Neutrophil (primary cell): Measurements from ENCODE around the gene KCNJ15.

Experiments
- H3K27ac ChIP-seq: fragments of 200-600 bp; sonication (generic); 2 replicates; pipeline ENCODE4 v1.5.1; 2016; ENCODE audit warnings: mild to moderate bottlenecking, moderate library complexity
- H3K27me3 ChIP-seq: fragments of 200-600 bp; sonication (generic); 2 replicates; pipeline ENCODE4 v1.6.0; 2016; ENCODE audit warnings: mild to moderate bottlenecking
- H3K36me3 ChIP-seq: fragments of 200-600 bp; sonication (generic); 2 replicates; pipeline ENCODE4 v1.5.1; 2017
- H3K4me1 ChIP-seq, 2 experiments: fragments of 200-600 bp in 1 of 2; sonication (generic) in 1 of 2; 1 replicate in 1 of 2; 2 replicates in 1 of 2; pipeline versions ENCODE4 v1.5.1 to v1.6.1; 2013 to 2016; ENCODE audit warnings: low read depth in 1 of 2, low read length in 1 of 2, mild to moderate bottlenecking in 1 of 2, moderate library complexity in 1 of 2; ENCODE audit not compliant: control insufficient read depth in 1 of 2, insufficient read depth in 1 of 2
- H3K4me3 ChIP-seq, 2 experiments: fragments of 200-600 bp in 1 of 2; sonication (generic) in 1 of 2; 1 replicate in 1 of 2; 2 replicates in 1 of 2; pipeline ENCODE4 v1.5.1; 2013 to 2016; ENCODE audit warnings: low read depth in 1 of 2, low read length in 1 of 2, mild to moderate bottlenecking in 1 of 2, moderate library complexity in 1 of 2
- H3K9me3 ChIP-seq: fragments of 200-600 bp; sonication (generic); 2 replicates; pipeline ENCODE4 v1.5.1; 2016
- TF ChIP-seq, protein P1 (sequence below): fragments of 200-600 bp; sonication (generic); IDR thresholded peaks from 2 replicates; pipeline ENCODE4 v1.5.1; 2016; ENCODE audit warnings: antibody characterized with exemption

Gene KCNJ15

DNA sequence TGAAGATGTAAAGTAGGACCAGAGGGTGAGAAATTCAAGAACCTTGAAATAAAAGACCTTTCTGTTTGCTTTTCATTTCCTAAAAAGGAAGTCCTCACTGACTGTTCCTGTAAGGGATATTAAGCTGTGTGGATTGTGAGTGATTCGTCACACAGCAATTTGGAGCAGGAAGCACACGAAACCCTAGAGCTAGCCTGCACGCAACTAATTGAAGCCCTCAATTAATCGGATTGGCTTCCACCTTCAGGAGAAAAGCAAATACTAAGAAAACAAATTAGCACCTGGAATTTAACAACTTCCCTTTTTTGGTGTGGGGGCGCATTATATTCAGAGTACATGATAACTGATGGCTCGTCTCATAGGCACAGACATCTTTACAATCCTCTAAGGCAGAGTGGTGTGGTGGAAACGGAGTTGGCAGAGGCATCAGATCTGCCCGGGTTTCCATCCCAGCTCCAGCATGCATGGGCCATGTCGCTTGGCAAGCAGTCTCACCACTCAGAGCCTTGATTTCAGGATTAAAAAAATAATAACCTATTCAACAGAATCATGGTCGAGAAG, 95.2 kb downstream of the KCNJ15 start:
- peak overlapping the region; percentile 82 for H3K27ac ChIP-seq
- H3K4me3 ChIP-seq, result peak overlapping the region; percentile 18 to 24

DNA sequence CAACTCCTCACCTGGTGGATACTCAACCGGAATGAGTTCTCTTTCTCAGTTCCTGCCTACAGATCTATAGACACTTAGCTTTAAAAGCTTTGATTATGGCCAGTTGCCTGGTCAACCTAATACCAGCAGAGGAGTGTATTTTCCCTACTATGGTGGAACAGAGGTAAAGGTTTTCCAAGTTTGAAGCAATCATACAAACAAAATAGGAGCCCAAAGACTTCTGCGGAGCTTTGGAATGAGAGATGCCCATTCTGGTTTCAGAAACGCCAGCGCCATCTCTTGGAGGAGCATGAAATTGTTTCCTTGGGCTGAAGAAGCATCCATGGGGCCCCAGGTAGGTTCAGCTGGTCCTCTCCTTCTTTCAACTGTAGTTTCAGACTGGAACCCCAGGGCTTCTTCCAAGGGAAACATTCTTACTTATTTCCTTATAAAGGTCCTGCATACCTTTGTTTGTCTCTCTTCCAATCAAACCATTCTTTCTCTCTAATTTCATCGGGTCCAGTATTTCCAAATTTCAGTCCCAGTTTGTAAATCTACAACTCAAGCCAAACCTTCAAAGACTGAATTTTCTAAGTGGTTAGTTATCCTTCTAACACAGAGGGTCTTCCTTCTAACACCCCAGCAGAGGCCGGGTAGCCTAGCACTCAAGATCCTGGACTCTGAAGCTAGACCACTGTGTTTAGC, 95.9 kb downstream of the KCNJ15 start:
- Histone ChIP-seq H3K9me3 (no peaks in the 10 kb centered on the region), H3K36me3 (no peaks in the 10 kb centered on the region), H3K27ac (peak overlapping the region; percentile 82), H3K27me3 (no peaks in the 10 kb centered on the region), H3K4me1 (peaks cover 41 to 43% of the 10 kb centered on the region in 2 experiments), H3K4me3 (peak overlapping the region; percentile 18 to 24)
- TF ChIP-seq, protein P1, sequence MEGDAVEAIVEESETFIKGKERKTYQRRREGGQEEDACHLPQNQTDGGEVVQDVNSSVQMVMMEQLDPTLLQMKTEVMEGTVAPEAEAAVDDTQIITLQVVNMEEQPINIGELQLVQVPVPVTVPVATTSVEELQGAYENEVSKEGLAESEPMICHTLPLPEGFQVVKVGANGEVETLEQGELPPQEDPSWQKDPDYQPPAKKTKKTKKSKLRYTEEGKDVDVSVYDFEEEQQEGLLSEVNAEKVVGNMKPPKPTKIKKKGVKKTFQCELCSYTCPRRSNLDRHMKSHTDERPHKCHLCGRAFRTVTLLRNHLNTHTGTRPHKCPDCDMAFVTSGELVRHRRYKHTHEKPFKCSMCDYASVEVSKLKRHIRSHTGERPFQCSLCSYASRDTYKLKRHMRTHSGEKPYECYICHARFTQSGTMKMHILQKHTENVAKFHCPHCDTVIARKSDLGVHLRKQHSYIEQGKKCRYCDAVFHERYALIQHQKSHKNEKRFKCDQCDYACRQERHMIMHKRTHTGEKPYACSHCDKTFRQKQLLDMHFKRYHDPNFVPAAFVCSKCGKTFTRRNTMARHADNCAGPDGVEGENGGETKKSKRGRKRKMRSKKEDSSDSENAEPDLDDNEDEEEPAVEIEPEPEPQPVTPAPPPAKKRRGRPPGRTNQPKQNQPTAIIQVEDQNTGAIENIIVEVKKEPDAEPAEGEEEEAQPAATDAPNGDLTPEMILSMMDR, result peak; percentile 79

More for the DNA sequence above, 95.2 kb downstream of the KCNJ15 start:
- no peaks in the 10 kb centered on the region for H3K27me3 ChIP-seq
- H3K36me3 ChIP-seq, result no peaks in the 10 kb centered on the region
- TF ChIP-seq, protein P1, result no peak
- H3K9me3 ChIP-seq, result no peaks in the 10 kb centered on the region
- H3K4me1 ChIP-seq, result peaks cover 36 to 43% of the 10 kb centered on the region in 2 experiments

DNA sequence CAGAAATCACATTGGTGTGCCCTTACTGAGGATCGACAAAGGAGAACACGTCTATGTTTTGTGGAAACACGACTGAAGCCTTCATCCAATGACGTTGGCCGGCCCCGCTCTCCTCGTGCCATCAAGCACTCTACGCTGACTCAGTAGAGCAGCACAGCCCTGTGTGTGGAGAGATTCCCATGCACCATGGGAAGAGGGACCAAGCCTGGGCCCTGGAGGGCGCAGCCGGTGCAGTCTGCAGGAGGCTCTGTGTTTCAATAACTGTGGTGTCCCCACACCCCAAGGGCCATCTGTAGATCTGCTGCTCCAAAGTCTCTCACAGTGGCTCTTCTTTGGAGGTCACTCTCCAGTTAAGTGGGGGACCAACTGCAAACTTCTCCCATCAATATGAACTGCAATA, 97.4 kb downstream of the KCNJ15 start:
- peaks cover 41 to 43% of the 10 kb centered on the region in 2 experiments for H3K4me1 ChIP-seq
- H3K9me3 ChIP-seq, result no peaks in the 10 kb centered on the region
- no peaks in the 10 kb centered on the region for H3K36me3 ChIP-seq
- TF ChIP-seq, protein P1, result no peak
- H3K27ac ChIP-seq, result no peak overlapping the region
- H3K27me3 ChIP-seq, result no peaks in the 10 kb centered on the region
- no peak overlapping the region for H3K4me3 ChIP-seq

DNA sequence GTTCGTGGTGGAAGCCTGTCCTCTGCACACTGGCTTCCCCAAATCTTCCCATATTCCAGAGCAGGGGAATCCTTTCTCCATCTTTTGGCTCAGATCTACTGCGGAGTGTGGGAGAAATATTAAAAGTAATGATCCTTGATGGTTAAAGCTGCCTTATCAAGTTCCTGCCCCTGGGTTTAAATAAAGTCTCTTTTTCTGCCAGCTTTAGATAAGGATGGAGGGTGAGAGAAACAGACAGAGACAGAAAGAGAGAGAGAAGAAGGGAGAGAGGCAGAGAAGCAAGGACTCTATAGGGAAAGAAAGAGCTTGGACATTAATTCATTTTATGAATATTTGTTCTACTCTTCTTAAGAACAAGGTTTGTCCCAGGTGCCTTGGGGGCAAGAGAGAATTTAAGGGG, 98.0 kb downstream of the KCNJ15 start:
- Histone ChIP-seq H3K27me3 (no peaks in the 10 kb centered on the region), H3K4me3 (no peak overlapping the region), H3K9me3 (no peaks in the 10 kb centered on the region), H3K4me1 (peaks cover 41 to 43% of the 10 kb centered on the region in 2 experiments), H3K27ac (no peak overlapping the region), H3K36me3 (no peaks in the 10 kb centered on the region)
- TF ChIP-seq, protein P1, result no peak

DNA sequence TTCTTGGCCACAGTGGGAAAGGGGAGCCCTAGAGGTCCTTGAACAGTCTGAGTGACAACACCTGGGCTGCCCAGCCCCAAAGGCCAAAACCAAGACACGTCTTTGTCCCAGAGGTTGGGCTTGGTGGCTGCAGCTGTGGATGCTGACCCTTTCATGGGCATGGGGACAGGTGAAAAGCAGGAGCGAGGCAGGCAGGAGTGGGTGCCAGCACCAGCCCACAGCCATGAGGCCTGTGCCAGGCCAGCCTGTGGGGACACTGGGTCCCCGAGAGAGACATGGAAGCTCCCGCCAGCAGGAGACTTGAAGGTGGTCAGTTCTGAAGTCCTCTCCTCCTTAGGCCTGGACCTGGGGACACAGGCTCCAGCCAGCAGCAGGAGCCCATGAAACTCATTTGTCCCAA, 98.6 kb downstream of the KCNJ15 start:
- no peaks in the 10 kb centered on the region for H3K9me3 ChIP-seq
- H3K4me3 ChIP-seq, result no peak overlapping the region
- no peak overlapping the region for H3K27ac ChIP-seq
- TF ChIP-seq, protein P1, result no peak
- H3K36me3 ChIP-seq, result no peaks in the 10 kb centered on the region
- H3K27me3 ChIP-seq, result no peaks in the 10 kb centered on the region
- H3K4me1 ChIP-seq, result peaks cover 37 to 40% of the 10 kb centered on the region in 2 experiments
